Right atrium auricular region (tissue), 2 donors: ENCODE data around the gene MTERF4. TPM values are rescaled to one million over a fixed set of nuclear protein-coding genes. Genes with fewer than 3 reads are reported as not detected.

Source experiments
- DNase-seq: peaks from one replicate; pipeline ENCODE4 v3.0.0-alpha.2; 2019; ENCODE audit warnings: low spot score
- H3K27ac ChIP-seq, 2 donors: fragments of 200-600 bp; sonication (generic); 1 replicate in 1 of 2; 2 replicates in 1 of 2; pipeline ENCODE4 v1.5.1; 2016 to 2019
- H3K27me3 ChIP-seq, 2 donors: fragments of 200-600 bp; sonication (generic); one replicate each; pipeline versions ENCODE4 v1.5.1 to v1.6.0; 2017 to 2019
- H3K36me3 ChIP-seq: fragments of 200-600 bp; sonication (generic); one replicate; pipeline ENCODE4 v1.5.1; 2016
- H3K4me1 ChIP-seq, 2 donors: fragments of 200-600 bp; sonication (generic); one replicate each; pipeline versions ENCODE4 v1.5.1 to v1.6.0; 2017 to 2019
- H3K4me3 ChIP-seq, 2 donors: fragments of 200-600 bp; sonication (generic); 1 replicate in 1 of 2; 2 replicates in 1 of 2; pipeline ENCODE4 v1.5.1; 2017 to 2019; ENCODE audit warnings: mild to moderate bottlenecking in 1 of 2, moderate library complexity in 1 of 2
- H3K9me3 ChIP-seq, 2 donors: fragments of 200-600 bp; sonication (generic); one replicate each; pipeline ENCODE4 v1.5.1; 2019
- CTCF ChIP-seq, 2 donors: fragments of 200-600 bp; sonication (generic); IDR thresholded peaks; one replicate each; pipeline ENCODE4 v1.5.1; 2019; ENCODE audit warnings: antibody characterized with exemption in 2 of 2
- total RNA-seq, 2 donors: library from RNA; depleted of rRNA; stranded (reverse); fragments of >200 nt; gene quantifications; one replicate each; pipeline ENCODE4 v1.1.0, GENCODE V29; 2016

The MTERF4 gene
- total RNA-seq, 2 donors from 2014 or later, result 20.6 to 25.3 TPM

- no peak for TF ChIP-seq CTCF (IDR thresholded peaks at IDR 0.05)
- Histone ChIP-seq H3K36me3 (peaks cover 8% of the 10 kb centered on the region), H3K4me3 (no peak overlapping the region), H3K27ac (no peak overlapping the region), H3K27me3 (no peaks in the 10 kb centered on the region), H3K9me3 (peaks cover 0 to 4% of the 10 kb centered on the region in 2 donors), H3K4me1 (no peaks in the 10 kb centered on the region)
- peak; percentile 50 for DNase-seq
Observed at GRCh38 chr2:241049739-241050623, 52.1 kb downstream of the MTERF4 start.

GRCh38 chr2:241048949-241049343 is 53.1 kb downstream of the MTERF4 start:
- Histone ChIP-seq H3K27me3 (no peaks in the 10 kb centered on the region), H3K4me1 (no peaks in the 10 kb centered on the region), H3K9me3 (peaks cover 0 to 12% of the 10 kb centered on the region in 2 donors), H3K4me3 (no peak overlapping the region), H3K36me3 (peaks cover 8% of the 10 kb centered on the region), H3K27ac (no peak overlapping the region)
- TF ChIP-seq CTCF (IDR thresholded peaks at IDR 0.05), result no peak
- no peak for DNase-seq

- no peaks in the 10 kb centered on the region for H3K4me1 ChIP-seq
- H3K9me3 ChIP-seq, result peaks cover 0 to 12% of the 10 kb centered on the region in 2 donors
- no peak overlapping the region for H3K27ac ChIP-seq
- H3K27me3 ChIP-seq, result no peaks in the 10 kb centered on the region
- peak; percentile 34 for DNase-seq
- H3K4me3 ChIP-seq, result no peak overlapping the region
- peaks cover 8% of the 10 kb centered on the region for H3K36me3 ChIP-seq
- no peak for TF ChIP-seq CTCF (IDR thresholded peaks at IDR 0.05)
Observed at GRCh38 chr2:241048149-241048948, 53.7 kb downstream of the MTERF4 start.

GRCh38 chr2:241047253-241048010 is 54.7 kb downstream of the MTERF4 start:
- H3K4me3 ChIP-seq, result no peak overlapping the region
- H3K27ac ChIP-seq, result no peak overlapping the region
- H3K27me3 ChIP-seq, result no peaks in the 10 kb centered on the region
- H3K36me3 ChIP-seq, result peaks cover 8% of the 10 kb centered on the region
- no peak for TF ChIP-seq CTCF (IDR thresholded peaks at IDR 0.05)
- peaks cover 0 to 12% of the 10 kb centered on the region in 2 donors for H3K9me3 ChIP-seq
- H3K4me1 ChIP-seq, result no peaks in the 10 kb centered on the region
- DNase-seq, result peak; percentile 38

Other genes starting within 250 kb of the MTERF4 start
- gene AGXT, start 233.5 kb downstream of the MTERF4 start, total RNA-seq, result not detected
- gene MAB21L4, start 206.1 kb downstream of the MTERF4 start, total RNA-seq, result under 1 TPM in 1 of 2 donors, not detected in 1; 0.31 TPM
- gene CROCC2, start 196.0 kb downstream of the MTERF4 start, total RNA-seq, result not detected
- 10 to 100 TPM in 1 of 2 donors, 1 to 10 TPM in 1; 9.9 to 16.4 TPM for gene SNED1, start 103.7 kb downstream of the MTERF4 start, total RNA-seq
- gene PASK, start 47.2 kb upstream of the MTERF4 start, total RNA-seq, result 1 to 10 TPM in 1 of 2 donors, under 1 TPM in 1; 0.98 to 1.1 TPM
- gene PPP1R7, start 48.2 kb upstream of the MTERF4 start, total RNA-seq, result 10 to 100 TPM; 57.5 to 61.4 TPM
- 1 to 10 TPM; 1.1 to 1.3 TPM for gene ANO7, start 86.4 kb upstream of the MTERF4 start, total RNA-seq
- gene HDLBP, start 213.4 kb upstream of the MTERF4 start, total RNA-seq, result 100 to 1,000 TPM; 274 to 287 TPM
- gene SEPTIN2, start 213.6 kb upstream of the MTERF4 start, total RNA-seq, result 100 to 1,000 TPM; 143 to 193 TPM